ENCODE data around the gene YPEL2.

- TF ChIP-seq EZH2phosphoT487 (IDR thresholded peaks at IDR 0.05; ENCODE audit: borderline replicate concordance) (no peak), CTCF (IDR thresholded peaks at IDR 0.05 in 2 of 3, conservative IDR thresholded peaks at IDR 0.05 in 1 of 3; ENCODE audit: borderline replicate concordance in 1 of 3, insufficient read depth in 1 of 3, low read depth in 2 of 3, low read length in 2 of 3) (no peak), EGR1 (IDR thresholded peaks at IDR 0.05; ENCODE audit: low read depth) (no peak), ELF1 (IDR thresholded peaks at IDR 0.05; ENCODE audit: borderline replicate concordance, low read depth) (no peak), POLR2AphosphoS5 (IDR thresholded peaks at IDR 0.05; ENCODE audit: low read depth, low read length) (no peak), REST (IDR thresholded peaks at IDR 0.05; ENCODE audit: low read depth) (no peak), POLR2A (IDR thresholded peaks at IDR 0.05; ENCODE audit: borderline replicate concordance, extremely low read depth, insufficient read depth, insufficient read length) (no peak), RAD21 (IDR thresholded peaks at IDR 0.05; ENCODE audit: low read depth) (no peak)
Measured at GRCh38 chr17:59357929-59358328, 26.5 kb downstream of the YPEL2 start.

Measured in HCT116 (cell line).